HG03095 (cell line): Measurements from ENCODE around the gene ADGRB2.

ENCODE experiments used
- ATAC-seq: cut with Tn5 transposase; IDR thresholded peaks from one replicate; pipeline ENCODE4 v1.9.1; 2021; ENCODE audit warnings: moderate library complexity; ENCODE audit not compliant: unreplicated experiment

Gene ADGRB2

DNA sequence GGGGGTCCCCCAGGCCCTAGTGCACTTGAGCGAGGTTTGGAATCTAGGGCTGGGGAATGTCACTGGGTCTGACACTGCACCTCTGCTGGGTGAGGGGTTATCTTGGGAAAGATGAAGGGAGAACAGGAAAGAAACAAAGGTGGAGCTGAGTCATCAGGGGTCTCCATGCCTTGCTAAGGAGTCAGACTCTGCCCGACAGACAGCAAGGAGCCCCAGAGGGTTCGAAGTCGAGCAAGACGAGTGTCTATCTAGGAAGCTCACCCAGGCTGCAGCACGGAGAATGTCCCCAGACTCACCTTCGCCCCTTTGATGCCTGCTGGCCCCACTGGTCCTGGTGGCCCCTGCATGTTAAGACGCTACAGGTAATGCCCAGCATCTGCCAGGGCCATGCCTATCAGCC lies 78.3 kb downstream of the ADGRB2 start:
- ATAC-seq, result no peak

DNA sequence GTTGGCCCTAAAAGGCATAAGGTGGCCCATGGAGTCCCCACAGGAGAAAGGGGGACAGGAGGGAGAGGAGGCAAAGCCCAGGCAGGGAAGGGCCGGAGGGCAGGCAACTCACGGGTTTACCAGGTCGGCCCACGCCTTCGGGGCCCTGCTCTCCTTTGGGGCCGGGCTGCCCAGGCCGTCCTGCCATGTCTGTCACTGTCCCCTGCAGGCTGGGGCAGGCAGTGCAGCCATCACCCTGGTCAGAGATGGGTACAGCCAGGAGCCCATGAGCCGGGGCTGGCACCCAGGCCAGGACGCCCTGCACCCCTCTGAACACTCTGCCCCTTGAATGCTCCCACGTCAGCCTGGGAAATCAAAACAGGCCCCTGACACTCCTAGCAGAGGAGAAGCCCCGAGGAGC lies 80.1 kb downstream of the ADGRB2 start:
- no peak for ATAC-seq

DNA sequence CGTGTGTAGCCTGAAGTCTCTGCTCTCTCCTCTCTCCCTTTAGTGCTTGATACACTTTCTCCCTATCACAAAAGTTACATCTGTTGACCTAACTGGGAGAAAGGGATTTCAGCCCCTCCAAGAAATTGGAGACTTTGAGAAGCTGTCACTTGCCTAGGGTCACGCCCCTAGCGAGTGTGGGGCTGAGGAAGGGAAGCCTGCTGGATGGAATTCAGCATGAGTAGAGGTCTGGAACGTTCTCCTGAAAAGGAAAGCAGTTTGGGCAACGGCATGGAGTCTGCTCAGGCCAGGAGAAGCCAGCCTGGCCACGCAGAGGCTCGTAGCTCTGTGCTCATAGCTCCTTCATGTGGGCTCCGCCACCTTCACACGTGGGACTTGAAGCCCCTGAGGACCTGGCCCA lies 82.7 kb downstream of the ADGRB2 start:
- ATAC-seq, result no peak

DNA sequence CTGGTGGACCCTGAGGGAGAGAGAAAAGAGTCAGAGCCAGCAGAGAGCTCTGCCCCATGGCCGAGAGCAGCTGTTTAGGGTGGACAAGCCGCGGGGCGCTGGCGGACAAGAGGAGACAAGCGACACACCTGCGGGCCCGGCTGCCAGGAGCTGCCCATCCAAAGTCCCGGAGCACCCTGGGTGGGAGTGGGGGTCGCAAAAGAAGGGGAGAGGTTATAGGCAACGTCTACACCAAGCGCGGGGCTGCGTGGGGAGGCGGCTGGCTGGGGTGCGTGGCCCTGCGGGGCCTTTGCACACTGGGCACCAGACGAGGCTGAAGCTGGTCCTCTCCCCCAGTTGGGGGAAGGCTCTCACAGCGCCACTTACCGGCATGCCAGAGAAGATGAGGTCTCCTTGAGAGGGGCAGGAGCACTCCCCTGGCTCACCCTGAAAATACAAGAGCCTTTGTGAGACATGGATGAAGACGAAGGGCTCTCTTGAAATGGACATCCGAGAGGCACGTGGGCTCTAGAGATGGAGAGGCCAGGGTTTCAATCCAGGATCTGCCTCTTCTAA lies 84.4 kb downstream of the ADGRB2 start:
- no peak for ATAC-seq

DNA sequence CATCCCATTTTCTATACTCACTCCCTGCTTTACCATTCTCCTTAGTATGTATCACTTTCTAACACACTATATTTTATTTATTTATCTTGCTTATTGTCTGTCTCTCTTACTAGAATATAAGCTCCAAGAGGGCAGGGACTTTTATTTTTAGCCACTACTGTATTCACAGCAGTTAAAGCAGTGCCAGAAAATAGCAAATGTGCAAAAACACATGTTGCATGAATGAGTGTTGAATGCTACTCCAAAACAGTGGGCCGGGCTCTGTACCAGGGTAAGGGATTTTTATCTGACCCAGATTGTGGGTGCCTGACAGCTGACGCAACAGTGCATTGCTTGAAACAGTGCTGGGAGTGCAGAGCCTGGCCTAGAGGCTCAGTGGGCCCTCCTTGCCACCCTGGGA lies 85.0 kb downstream of the ADGRB2 start:
- no peak for ATAC-seq

DNA sequence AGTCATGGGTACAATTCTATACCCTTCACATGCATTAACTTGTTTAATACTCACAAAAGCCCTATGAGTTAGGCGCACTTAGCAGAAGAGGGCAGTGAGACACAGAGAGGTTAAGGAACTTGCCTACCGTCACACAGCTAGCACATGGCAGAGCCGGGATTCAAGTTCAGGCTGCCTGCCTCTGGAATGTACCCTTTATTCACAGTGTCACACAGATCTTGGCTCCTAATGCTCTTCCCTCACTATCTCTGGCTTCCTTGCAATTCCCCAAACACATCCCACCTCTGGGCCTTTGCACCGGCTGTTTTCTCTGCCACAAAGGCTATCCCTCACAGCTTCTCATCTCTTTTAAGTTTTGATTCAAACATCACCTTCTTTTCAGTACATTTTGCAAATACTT lies 85.5 kb downstream of the ADGRB2 start:
- ATAC-seq, result no peak

DNA sequence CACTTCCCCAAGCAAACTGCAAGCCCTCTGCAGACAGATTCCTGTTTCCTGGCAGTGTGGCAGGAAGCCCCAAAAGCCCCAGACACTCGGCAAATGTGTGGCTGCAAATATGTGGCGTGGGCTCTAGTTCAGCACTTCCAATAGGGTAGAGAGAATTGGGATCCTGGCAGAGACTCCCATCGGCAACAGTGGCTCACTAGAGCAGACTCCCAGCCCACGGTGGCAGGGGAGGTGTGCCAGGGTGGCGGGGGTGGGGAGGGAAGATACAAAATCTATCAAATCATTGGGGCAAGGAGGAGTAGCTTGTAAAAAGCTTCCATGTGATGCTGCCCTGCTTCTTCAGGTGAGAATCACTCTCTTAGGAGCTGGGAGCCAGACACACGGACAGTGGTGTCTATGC lies 86.2 kb downstream of the ADGRB2 start:
- ATAC-seq, result no peak

DNA sequence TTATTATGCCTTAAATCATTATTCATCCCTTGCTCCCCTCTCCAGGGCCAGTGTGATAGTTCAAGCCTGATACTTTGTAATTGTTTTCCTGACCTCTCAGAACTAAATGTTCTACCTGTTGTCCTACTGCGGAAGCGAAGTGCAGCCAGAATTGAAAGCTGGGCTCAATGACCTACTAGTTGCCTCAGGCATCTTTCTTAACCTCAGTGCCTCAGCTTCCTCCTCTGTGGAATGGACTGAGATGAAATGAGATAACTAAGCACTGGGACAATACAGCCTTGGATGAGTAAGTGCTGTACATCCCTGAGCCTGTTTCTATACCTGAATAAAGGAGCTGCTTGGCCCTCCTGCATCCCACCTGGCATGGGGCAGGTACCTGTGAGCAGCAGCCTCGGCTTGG lies 86.7 kb downstream of the ADGRB2 start:
- no peak for ATAC-seq
